8988T (cell line): Measurements from ENCODE around the gene BSG.

Experiments
- DNase-seq: peaks from one replicate; pipeline ENCODE4 v3.0.0; 2011

BSG gene

DNA sequence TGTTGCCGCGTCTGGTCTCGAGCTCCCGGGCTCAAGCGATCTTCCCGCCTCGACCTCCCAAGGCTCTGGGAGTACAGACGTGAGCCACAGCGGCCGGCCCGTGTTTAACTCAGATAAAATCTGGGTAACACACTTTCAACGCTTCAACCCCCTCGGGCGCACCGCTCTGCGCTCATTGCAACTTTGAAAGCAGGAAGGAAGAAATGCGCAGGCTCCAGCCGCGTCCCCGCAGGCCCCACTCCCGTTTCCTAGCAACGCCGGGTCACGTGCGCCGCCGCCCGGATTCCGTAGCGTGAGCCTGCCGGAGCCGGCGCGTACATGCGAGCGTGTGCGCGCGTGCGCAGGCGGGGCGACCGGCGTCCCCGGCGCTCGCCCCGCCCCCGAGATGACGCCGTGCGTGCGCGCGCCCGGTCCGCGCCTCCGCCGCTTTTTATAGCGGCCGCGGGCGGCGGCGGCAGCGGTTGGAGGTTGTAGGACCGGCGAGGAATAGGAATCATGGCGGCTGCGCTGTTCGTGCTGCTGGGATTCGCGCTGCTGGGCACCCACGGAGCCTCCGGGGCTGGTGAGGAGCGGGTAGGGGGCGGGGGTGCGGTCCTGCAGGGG is at the start of gene BSG:
Gene BSG (plus strand): TSS at position 457 of the 603 bp plus-strand sequence. CDS start 39 bp downstream, at position 496.
- peak; percentile 99 for DNase-seq

DNA sequence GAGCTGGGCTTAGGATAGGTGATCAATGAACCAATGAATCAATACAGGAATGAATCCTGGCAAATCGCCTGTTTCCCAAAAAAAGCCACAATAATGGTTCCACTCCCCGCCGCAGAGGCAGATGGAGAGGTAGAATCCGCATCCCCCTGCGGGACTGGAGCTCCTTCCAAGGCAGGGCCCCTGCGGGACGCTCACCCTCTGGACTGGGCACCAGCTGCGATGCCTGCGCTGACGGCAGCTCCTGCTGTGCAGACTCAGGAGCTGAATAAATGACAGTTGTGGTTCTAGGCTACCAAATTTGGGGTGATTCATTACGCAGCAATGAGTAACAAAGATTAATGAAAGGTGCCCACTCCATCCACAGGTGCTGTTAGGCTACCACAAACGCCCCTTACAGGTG is 49.7 kb upstream of the BSG start:
- DNase-seq: no peak

DNA sequence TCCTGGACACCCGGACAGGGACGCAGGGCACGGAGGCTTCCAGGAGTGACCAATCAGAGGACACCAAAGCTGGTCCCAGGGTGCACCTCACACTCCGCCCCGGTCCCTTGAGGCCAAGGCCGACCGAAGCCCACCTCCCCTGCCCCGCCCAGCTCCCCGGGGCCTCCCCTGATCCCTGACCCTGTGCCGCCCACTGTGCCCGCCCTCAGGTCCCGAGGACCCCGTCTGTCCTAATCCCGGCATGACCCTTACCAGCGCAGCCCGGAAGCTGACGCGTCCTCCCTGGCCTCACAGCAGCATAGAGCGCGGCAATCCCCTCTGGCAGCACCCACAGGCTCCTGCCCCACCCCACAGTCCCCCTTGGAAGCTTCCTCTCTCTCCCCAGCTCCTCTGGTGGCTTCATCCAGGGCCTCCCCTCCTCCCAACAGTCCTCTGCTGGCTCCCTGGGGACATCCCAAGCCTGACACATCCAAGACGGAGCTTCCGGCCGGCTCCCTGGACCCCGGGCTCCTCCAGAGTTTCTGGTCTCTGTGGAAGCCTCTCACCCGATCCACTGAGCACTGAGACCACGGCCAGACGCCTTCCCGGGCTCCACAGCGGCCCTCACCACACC is 48.2 kb upstream of the BSG start:
- no peak for DNase-seq

DNA sequence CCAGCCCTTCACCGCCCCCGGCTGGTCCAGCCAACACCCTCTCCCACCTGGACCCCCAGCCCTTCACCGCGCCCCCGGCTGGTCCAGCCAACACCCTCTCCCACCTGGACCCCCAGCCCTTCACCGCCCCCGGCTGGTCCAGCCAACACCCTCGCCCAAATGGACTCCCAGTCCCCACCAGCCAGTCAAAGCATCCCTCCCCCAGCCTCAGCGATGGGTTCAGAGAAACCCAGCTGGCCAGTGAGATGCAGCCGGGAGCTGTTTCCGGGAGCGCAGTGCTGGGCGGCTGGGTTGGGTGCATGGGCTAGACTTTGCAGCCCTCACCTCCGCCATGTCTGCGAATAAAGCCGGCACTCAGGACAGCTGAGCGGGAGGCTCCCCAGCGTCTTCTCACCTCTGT is 47.4 kb upstream of the BSG start:
- DNase-seq: no peak

DNA sequence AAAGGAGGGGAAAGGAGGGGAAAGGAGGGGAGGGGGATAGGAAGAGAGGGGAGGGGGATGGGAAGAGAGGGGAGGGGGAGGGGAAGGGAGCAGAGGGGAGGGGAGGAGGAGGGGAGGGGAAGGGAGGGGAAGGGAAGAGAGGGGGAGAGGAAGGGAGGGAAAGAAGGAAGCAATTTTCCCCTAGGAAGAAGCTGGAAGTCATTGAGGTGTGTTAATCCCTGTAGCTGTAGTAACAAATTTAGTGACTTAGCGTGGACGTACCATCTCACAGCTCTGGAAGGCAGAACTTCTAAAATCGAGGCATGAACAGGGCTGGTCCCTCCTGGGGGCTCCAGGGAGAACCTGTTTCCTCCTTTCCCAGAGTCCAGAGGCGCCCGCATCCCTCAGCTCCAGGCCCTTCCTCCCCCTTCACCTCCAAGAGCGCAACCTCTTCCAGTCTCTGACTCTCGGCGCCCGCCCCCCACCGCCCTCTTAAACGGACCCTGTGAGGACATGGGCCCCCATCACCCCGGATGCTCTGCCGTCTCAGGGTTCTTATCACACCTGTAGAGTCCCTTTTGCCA is 46.5 kb upstream of the BSG start:
- no peak for DNase-seq

DNA sequence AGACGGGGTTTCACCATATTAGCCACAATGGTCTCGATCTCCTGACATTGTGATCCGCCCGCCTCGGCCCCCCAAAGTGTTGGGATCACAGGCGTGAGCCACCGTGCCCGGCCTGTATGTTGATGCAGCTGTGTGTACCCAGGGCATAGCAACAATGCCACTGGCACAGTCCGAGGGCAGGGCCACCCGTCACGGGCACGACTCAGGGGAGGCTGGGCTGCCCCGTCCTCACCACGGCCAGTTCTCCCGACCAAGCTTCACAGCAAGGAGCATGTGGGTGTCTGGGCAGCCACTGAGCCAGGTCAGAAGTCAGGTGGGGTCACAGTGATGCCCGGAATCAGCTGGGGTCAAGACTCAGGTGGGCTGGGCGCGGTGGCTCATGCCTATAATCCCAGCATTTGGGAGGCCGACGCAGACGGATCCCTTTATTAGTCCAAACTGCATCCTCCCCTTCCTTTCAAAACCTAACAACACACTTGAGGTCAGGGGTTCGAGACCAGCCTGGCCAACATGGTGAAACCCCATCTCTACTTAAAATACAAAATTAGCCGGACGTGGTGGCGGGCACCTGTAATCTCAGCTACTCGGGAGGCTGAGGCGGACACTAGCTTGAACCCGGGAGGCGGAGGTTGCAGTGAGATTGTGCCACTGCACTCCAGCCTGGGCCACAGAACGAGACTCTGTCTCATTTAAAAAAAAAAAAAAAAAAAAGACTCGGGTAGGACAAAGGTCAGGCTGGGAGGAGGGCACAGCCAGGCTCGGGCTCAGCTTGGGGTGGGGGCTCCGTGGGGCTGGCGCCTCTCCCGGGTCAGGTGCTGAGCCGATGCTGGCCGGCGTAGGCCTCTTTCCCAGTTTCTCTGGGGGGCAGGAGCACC is 42.0 kb upstream of the BSG start:
- DNase-seq: no peak

DNA sequence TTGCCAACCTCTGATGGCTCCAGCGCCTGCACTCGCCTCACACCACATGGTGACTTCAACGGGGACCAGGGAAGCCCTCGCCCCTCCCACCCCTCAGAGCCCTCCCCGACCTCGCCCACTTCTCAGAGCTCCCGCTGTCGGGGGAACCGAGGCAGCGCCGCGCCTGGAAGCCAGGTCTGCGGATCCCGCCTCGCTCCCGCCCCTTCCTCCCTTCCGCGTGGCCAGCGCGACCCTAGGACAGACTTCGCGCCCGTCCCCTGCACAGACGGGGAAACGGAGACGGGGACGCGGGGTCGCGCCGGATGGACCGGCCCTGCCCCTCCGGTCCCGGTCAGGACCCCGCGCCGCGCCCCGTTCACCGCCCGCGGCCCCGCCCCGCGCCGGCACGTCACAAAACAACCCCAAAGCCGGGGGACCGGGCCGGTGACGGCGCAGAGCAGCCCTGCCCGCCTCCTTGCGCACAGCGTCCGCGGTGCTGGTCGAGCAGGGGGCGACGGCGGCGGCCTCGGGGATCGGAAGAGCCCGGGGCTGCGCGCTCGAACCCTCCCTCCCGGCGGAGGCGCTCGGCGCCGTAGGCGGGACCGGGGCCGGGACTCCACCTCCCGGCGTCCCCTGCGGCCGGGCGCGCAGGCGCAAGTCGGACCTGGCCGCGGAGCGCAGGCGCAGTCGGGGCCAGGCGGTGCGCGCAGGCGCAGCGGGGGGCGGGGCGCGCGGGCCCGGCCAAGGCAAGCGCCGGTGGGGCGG is 41.2 kb upstream of the BSG start:
- peak; percentile 99 for DNase-seq

DNA sequence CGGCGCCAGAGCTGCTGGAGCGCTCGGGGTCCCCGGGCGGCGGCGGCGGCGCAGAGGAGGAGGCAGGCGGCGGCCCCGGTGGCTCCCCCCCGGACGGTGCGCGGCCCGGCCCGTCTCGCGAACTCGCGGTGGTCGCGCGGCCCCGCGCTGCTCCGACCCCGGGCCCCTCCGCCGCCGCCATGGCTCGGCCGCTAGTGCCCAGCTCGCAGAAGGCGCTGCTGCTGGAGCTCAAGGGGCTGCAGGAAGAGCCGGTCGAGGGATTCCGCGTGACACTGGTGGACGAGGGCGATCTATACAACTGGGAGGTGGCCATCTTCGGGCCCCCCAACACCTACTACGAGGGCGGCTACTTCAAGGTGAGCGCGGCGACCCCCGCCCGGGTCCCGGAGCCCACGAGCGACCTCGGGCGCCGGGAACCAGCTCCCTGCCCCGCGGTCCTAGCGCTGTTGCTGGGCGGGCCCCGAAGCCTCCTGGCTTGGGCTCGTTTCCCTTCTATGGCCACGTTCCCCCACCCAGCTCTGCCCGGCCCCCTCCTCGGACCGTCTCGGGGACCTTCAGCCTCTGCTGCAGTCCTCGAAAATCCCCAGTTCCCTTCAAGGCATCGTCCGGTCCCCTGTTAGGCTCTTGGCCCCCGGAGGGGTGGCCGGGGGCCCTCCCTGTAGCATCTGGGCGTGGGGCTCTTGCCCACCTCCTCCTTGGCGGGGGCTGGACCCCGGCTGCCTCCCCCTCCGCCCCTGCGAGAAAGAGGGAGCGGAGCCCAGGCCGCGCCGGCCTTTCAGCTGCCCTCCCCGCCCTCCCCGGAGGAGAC is 40.4 kb upstream of the BSG start, which contains the start of gene CDC34:
Gene CDC34 (plus strand): TSS at position 8 of the 808 bp plus-strand sequence. CDS start 172 bp downstream, at position 180.
- no peak for DNase-seq

DNA sequence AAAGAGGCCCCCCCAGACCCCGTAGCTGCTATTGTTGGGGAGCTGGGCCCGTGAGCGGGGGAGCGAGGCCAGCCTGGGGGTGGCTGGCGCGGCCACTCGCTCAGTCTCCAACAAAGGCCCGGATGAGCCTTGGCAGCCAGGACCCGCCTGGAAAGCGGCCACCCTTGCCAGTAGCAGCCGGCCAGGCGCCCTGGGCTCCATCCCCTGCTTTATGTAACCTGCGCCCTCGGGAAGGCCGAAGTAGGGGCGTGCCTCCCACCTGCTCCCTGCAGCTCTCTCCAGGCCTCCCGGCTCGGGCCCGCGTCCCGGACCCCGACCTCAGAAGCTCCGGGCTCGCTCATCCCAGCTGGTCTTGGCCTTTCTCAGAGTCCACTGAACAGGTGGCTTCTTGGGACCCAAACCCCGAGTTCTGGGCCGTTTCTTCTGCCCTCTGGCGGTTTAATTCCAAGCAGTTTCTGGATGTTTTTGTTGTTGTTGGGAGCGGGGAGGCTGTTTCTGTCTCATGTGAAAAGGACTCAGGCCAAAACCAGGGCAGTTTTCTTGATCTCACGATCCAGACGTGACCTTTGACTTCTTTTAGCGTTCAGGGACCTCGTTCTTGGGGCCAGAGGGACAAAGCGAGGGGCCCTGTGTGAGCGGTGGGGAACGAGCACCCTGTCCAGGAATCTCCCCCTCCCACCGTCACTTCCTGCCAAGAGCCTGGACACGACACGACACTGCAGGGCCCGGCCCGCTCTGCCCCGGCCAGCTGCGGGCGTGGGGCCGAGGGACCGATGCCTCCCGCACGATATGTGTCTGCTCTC is 39.6 kb upstream of the BSG start:
- DNase-seq: no peak

DNA sequence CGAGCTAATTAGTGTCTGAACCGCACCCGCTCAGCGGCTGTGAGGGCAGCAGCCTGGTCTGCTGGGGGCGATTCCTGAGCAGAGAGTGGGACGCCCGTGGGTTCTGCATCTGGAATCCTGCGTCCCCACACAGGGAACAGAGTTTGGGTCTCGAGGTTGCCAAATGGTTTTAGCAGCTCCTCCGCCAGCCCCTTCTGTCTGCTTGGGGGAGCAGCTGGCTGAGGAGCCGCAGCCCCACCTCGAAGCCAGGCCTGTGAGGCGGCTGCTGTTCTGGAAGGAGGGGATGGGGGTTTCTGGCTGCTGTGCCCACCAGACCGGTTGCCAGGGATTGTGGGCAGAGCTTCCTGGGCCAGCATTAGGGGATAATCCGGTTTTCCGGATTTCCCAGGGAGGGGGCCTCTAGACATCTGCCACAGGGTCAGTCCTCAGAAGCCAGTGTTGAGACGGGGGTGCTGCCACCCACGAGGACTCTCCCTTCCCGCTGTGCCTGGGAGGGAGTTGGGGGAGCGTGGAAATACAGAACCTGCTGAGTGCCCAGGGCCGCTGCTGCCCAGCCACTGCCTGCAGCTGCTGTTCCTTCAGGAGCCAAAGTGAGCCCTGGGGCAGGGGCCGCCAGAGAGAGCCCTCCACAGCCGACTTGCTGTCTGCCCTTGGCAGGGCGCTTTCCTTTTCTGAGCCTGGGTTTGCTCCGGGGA is 38.9 kb upstream of the BSG start:
- no peak for DNase-seq

DNA sequence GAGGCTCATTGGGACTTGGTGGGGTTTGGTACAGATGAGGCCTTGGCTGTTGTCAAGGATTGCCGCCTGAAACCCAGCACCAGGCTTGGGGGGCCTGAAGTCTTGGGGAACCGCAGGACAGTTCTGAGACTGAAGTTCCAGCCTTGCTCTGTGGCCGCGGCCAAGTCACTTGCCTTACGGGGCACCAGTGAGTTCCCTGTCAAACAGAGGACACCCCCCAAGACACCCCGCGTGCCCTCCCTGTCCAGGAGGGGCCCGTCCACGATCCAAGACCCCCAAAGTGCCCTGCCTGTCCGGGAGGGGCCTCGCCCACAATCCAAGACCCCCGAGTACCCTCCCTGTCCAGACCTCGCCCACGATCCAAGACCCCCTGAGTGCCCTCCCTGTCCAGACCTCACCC is 38.3 kb upstream of the BSG start:
- DNase-seq: no peak

DNA sequence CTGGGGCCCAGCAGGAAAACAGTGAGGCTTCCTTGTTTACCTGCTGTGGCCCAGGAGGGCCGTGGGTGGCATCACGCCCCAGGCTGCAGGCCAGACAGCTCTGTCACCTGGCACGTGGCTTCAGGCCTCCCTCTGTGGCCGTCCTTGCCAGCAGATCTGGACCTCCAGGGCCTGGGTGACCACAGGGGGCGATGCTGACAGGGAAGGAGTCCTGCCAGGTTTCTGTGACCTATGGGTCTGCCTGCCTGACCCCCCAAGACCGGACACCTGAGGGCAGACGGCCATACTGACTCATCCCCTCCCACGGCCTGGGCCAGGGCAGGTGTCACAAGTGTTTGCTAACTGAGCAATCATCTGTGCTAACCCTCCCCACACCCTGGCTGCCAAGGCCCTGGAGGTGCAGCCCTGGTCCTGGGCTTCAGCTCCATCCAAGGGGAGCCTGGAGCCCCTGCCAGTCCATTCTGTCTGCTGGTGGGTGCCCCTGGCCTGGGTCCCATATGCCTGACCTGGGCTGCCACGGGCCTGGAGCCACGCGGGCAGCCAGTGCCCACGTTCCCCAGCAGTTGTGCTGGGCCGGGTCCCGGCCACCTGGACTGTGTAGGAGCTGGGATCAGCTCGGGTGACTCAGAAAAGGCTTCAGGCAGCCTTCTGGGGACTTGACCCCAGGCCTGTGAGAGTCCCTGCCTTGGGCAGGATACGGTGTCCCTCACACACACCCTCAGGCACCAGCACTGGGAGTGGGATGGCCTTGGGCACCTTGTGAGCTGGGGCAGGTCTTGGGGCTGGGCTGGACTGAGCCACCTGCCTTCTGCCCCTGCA is 37.2 kb upstream of the BSG start:
- DNase-seq: no peak

DNA sequence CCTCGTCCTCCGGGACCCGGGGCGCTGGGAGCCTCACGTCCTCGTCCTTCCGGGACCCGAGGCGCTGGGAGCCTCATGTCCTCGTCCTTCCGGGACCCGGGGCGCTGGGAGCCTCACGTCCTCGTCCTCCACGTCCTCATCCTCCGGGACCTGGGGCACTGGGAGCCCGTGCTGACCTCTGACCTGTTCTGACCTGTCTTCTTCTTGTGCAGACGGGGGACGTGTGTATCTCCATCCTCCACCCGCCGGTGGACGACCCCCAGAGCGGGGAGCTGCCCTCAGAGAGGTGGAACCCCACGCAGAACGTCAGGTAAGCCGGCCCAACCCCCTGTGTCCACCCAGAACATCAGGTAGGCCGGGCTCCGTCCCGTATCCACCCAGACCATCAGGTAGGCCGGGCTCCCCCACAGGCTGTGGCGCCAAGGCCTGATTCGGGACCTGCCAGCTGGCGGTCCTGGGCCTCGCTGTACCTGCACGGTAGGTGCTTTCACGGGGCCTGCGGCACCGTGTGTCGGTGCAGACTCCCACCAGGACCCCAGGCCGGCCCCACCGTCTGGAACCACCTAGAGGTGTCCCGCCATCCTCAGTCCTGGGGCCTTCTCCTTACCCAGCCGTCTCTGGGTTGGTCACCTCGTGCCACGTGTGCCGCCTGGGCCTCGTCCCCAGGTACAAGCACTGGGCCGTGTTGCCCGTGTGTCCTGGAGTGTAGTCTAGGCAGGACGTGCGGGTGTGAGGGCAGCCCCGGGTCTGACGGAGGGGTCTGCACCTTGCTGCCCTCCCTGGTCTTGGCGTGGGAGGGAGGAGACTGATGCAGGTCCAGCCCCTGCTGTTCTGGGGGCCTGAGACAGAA is 36.1 kb upstream of the BSG start:
- DNase-seq: no peak

DNA sequence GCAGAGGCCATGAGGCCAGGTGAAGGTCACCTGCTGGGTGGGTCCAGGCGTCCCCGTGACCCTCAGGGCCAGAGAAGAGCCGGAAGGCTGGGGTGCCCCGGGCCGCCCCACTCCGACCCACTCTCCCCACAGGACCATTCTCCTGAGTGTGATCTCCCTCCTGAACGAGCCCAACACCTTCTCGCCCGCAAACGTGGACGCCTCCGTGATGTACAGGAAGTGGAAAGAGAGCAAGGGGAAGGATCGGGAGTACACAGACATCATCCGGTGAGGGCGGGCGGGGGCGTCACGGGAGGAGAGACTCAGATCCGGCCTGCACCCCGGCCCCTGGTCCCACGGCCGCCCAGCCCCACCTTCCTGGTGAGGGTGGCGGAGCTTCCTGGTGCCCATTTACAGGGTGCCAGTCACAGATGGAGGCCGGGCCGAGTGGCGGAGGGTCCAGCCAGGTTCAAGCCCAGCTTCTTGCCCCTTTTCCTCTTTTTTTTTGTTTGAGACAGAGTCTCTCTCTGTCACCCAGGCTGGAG is 35.5 kb upstream of the BSG start:
- DNase-seq: no peak

DNA sequence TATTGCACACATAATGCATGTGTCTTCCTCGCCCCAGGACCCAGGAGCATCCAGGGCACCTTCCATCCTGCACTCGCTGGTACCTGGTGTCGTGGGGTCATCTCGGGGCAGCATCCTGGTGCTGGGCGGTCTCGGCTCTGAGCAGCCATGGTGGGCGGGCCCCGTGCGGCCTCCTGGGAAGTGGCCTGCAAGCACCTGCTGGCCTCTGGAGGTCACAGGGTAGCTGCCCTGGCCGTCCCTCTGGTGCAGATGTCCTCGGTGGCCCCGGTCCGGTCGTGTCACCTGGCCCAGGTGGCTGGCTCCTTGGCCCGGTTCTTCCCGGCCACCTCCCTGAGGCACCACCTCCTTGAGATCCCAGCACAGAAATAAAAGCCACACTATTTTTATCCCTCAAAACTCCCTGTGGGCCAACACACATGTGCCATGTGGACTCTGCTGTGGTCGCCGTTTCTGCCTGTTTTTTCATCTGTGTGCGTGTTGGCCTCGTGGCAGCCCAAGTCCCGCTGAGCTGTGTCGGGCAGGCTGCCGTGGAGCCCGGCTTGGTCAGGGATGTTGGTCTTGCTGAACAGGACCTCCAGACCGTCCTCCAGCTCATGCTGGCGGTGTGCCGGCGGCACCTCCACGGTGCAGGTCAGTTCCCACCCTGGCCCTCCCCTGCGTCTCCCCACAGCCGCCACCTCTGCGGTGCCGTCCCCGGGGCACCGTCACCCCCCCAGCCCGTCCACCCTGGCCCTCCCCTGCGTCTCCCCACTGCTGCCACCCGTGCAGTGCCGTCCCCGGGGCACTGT is 33.6 kb upstream of the BSG start:
- DNase-seq: no peak

DNA sequence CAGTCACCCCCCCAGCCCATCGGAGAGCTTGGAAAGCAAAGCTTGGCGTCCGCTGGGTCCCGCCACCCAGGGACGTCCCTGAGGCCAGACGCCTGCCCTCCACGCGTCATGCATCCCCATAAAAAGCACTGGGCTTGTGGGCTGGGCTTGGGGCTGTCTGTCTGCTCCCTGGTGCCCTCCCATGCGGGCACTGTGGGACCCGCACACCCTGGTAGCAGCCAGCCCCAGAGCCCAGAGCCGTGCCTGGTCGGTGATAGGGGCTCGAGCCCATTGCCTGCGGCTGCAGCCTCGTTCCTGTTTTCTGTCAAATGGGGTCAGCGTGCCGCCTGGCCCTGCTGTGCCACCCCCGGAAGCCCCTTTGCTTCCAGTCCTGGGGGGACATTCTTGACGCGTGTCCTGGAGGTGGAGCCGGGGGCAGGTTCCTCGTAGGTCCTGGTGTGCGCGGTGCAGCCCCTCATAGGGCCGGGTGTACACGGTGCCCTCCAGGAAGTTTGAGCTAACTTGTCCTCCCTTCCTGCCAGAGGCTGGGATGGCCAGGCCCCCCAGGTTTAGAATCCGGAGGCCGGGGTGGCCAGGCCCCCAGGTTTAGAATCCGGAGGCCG is 32.9 kb upstream of the BSG start:
- no peak for DNase-seq
